Activated T-cell treated with anti-CD3 and anti-CD28 coated beads for 48 hours (primary cell): Measurements from ENCODE around the gene CCDC33.

ENCODE experiments used
- DNase-seq: peaks from one replicate; pipeline ENCODE4 v3.0.0-alpha.2; 2020; ENCODE audit warnings: low read depth

Gene CCDC33

DNA sequence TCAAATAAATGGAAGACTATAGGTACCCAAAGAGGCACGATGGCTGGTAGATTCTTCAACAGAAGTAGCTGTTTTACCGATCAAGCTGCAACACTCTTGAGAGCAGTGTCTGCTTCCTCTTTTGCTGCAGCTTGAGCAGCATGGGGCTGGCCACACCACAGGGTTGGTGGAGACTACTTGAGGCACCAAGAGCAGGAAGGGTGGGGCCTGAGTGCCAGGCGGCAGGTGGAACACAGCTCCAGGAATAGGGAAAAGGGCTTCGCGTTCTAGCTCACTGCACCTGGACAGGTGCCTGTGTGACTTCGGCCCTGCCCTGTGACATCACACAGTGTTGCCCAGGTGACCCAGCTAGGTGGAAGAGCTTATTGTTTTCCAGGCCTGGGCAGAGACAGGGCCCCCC is at the start of gene CCDC33:
Gene CCDC33, plus strand, starts transcription at position 365 of the 400 bp plus-strand sequence. CDS start 394 bp downstream, outside the sequence.
- DNase-seq, result no peak

DNA sequence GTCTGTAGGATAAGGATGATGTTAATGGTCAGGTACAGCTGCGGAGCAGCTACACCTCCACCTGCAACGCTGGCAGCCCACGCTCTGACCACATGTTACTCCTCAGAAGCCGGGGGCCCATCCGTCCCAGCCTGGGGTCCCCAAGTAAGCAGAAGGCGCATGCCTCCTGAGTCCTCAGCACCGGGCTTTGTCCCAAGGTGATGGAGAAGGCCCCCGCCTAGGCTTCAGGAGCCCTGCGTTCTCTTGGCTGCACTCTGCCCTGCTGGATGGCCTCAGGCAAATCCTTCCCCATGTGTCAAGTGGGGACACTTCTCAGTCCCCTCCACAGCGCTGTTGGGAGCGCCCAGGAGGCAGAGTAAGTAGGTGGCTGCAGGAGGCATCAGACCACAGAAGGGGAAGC is 47.9 kb upstream of the CCDC33 start:
- DNase-seq, result no peak

DNA sequence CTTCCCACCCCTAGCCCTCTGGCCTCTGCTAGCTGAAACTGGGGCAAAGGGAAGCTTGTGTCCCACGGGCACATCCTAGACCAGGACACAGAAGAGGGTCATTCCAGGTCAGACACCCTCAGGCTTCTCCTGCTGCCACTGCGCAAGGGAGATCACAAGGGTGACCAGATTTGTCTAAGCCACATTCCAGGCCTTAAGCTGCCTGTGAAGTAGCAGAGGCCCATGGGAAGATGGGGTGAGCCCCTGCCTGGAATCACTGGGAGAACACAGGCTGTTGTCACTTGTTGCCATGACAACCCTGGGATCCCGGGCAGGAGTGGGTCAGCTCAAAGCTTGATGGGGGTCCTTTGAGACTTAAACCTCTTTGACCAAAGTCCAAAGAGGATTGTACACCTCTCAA is 44.3 kb upstream of the CCDC33 start:
- DNase-seq, result no peak

DNA sequence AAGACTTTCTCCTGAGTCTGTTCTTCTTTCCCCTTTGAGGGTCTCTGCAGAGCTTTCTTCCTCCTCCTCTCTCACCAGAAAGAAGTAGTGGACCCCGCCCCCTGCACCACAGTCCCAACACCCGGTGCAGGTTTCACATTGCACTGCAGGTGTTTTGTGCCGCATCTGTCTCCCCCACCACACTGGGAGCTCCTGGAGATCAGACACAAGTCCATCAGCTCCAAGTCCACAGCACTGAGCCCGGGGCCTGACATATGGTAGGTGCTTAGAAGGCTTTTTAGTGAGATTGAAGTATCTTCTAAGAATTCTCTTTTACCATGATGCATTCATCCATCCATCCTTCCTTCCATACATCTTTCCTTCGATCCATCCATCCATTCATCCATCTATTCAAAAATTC is 43.4 kb upstream of the CCDC33 start:
- DNase-seq, result no peak

DNA sequence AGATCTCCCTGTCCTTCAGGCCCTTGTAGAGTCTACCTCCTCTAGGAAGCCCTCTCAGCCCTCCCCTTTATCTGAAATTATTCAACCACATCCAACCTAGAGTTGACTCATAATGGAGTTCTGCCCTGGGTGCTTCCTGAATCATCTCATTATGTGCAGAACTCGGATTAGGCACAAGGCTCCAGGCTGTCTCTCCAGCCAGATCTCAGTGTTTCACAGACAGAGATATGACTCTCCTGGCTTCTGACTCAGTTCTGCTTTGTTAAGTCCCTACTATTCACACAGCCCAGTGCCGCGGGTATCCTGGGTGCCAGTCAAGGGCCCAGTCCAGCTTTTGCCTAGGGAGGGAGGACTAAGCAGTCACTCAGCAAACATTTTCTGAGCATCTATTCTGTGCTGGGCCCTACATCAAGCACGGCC is 42.8 kb upstream of the CCDC33 start:
- DNase-seq, result no peak

DNA sequence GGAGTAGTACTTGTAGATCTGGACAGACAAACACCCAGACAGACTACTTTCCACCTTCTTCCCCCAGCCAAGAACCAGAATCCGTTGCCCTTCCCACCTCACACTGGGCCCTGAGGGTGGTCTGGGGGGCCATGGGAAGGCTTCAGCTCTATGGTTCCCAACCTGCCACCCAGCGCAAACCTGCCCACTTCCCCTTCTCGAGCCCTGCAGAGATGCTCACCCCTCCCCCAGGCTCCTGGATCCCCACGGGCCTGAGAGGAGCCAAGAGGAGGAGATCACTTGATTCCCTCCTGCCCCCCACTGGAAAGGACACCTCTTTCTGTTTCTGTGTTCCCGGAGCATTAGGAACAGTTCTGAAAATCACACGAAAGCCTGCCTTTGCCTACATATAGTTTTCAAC is 42.2 kb upstream of the CCDC33 start:
- no peak for DNase-seq

DNA sequence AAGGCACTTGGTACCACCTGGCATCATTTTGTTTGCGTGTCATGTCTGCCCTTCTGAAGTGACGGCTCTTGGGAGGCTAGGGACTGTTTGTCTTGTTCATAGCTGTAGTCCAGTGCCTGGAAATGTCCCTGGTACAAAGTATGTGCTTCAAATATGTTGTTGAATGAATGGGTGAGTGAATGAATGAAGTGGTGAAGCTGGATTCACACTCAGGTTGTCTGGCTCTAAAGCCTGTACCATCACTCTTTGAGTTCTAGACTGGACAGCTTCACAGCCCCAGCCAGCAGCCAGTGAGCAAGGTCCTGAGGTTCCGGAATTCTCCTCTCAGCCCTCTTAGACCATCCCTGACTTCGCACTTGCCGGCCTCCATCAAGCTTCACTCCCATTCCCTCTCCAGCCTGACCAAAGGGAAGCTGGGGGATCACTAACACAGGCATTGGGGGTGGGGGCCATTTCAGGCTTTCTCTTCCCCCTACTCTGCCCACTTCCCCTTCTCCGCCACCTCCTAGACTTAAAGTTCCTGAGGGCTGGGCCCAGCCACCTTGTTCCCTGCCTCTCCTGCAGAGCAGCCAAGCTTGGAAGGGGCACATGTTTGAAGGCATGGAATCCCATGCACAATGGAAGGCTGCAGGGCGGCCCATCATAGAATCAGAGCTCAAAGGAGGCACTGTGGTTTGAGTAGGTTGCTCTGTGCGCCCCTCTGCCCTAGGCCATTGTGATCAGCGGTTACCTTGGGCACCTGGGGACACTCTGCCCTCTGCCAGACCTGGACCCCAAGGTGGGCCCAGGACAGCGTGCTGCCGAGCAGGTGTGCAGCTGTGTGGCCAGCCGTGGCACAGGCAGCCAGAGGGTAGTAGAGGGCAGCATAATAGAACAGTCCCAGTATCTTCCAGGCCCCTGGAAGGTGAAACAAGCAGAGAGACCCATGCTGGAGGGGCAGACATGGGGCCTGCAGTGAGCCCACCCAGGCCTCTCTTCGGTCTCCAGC is 41.3 kb upstream of the CCDC33 start:
- no peak for DNase-seq

DNA sequence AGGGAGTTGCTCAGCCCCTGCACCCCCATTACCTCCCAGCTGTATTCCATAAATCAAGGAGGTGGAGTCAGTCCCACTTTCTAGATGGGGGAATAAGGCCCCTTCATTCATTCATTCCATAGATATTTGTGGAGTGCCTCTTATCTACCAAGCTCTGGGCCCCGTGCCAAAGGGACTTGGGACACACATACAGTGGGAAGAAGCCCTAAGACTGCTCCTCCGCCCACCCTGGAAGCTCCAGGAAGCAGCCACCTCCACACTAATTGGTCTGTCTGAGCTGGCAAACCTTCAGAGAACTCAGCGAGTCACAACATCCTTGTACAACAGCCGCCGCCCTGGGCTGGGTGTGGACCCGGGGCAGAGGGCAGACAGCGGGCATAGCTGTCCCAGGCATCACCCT is 40.0 kb upstream of the CCDC33 start:
- no peak for DNase-seq

DNA sequence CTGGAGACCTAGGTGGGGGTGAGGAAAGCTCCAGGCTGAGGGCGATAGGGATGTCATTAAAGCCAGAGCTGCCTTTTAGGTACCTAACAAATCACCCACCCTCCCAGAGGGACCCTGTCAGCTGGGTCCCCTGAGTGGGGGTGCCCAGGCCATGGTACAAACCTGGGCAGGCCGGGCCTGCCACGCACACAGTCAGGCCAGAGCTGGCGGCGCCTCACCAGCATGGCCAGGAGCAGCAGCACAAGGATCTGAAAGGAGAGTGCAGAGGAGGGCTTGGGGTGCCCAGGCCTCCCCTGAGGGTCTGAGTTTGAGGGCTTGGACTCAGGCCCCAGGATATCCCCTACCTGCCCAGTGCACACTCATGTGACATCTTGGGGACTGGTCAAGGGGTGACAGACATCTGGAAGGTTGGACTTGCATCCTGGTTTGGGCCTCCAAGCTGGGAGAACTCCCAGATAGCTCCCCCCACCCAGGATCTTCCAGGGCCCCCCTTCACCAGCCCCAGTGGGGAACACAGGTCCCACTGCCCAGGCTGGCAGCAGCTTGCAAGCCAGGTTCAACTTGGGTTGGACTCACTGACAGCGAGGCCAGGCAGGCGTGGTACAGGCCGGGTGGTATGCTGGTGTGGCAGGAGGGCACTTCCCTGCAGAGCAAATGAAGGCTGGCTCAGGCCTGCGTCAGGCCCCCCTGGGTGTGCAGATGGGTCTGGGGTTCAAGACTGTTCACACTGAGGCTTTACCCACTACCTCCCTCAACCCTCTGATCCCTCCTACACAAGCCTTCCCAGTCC is 38.8 kb upstream of the CCDC33 start:
- no peak for DNase-seq

DNA sequence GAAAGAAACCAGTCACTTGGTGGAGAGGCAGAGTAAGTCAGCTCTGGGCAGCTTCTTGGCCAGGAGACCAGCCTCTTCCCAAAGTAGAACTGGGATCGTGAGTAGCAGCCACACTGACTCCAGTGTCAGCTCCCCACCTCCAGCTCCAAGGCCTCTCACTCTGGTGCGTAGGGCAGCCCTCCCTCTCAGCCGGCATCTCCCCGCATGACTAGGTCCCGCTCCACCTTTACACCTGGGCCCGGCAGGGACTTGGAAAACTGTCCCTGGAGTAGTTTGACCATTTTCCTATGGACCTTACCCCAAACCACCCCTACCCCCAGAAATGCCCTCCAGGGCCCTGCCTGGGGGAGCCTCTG is 36.9 kb upstream of the CCDC33 start:
- DNase-seq, result no peak

DNA sequence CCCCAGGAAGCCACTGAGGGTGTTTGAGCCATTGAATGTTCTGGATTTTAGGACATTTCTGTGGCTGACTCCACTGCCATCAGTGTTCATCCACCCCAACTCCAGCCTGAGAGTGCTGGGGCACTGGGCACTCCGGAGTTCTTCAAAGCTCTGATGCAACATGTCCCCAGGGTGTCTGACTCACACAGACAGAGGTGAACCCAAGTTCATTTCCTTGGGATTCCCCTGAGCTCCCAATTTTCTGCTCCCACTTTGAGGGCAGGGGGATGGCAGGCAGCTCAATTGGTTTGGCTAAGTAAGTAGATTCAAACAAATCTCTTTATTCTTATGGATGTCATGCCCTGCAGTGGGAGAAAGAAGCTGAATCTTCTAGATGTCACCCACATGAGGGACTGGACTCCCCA is 35.7 kb upstream of the CCDC33 start:
- DNase-seq, result no peak

DNA sequence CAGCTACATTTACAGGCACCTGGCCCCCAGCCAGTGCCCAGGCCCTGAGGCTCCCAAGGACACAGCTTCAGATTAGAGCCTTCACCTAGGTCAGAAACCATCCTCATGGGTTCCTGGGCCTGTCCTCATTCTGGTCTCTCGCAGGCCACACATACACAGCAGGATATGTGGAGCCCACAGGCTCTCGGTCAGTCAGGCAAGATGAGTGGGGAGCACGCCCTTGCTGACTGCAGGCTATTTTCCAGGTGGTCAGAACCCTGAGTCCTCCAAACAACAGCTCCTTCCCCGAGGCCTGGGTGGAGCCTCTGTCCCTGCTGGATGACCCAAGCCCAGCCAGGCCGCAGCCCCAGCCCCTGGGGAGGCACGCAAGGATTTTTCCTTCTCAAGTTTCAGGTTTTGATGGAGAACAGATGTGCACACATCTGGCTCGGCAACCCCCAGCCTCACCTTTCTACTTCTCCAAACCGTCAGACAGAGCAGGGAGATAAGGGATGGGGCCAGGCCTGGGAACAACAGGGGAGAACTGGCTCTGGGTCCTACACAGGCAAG is 35.2 kb upstream of the CCDC33 start:
- DNase-seq, result no peak

DNA sequence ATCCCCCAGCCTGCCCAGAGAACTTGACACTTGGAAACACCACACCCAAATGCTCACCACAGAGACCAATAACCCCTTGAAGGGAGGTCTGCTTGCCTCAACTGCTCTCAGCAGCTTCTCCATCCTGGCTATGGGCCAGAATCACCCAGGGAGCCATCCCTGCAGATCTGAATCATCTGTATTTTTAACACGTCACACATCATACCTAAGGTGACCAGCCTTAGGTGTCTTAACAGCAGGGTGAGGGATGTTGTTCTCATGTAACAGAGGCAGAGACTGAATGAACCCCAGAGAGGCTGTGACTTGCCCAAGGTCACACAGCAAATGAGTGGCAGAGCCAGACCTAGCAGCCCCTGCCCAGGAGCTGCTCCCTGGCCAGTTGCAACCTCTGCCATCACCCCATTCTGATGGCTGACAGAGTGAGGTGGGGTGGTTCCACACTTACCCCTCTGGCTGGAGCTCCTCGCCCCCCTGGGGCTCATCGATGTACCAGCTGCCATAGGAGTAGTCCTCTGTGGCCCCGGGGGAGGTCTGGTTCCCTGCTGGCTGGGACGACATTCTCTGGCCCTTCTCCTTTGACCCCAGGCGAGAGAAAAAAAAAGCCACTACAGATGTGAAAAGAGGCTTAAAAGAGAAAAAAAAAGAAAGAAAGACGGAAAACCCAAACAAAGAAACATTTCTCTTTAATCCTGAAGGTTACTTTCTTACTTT is 34.3 kb upstream of the CCDC33 start:
- no peak for DNase-seq

DNA sequence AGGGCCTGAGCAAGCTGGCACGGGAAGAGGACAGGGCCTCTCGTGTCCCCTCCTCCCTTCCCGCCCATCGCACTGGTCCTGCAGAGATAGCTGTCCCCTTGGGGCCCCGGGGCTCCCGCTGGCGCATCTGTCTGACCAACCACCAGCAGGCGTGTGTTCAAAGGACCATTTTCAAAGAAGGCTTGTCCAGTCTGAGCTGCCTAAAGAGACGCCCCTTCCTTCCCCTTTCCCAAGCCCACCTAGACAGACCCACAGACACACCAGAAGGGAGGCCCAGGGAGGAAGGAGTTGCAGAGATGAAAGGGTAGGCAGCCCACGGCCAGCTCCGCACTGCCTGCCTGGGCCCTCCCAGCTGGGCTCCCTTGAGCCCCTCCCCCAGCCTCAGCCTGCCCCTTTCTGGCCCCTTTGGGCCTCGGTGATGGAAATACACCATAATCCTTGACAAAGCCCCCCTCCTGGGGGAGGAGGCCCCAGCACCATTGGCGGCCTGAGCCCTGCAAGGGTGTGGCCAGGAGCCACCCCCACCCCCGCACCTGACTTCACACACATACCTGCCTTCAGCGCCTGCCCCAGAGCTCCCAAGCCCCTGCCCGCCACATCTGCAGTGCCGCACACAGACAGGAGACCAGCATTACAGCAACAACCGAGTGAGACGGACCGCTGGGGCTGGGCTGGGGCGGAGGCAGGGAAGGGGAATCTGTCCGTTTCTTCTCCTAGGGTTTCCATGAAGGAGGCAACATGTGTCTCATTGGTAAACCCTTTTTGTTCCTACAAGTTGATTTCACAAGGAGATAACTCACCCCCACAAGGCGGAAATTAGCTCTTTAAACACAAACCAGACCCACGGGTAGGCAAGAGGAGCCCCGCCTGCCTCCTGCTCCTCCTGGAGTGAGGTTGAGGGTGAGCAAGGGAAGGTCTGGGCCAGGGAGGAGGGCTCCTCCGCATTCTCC is 33.4 kb upstream of the CCDC33 start, which contains the start of gene STRA6:
Gene STRA6, minus strand, starts transcription at position 336 of the 950 bp plus-strand sequence. CDS start 520 bp downstream, outside the sequence.
- no peak for DNase-seq

DNA sequence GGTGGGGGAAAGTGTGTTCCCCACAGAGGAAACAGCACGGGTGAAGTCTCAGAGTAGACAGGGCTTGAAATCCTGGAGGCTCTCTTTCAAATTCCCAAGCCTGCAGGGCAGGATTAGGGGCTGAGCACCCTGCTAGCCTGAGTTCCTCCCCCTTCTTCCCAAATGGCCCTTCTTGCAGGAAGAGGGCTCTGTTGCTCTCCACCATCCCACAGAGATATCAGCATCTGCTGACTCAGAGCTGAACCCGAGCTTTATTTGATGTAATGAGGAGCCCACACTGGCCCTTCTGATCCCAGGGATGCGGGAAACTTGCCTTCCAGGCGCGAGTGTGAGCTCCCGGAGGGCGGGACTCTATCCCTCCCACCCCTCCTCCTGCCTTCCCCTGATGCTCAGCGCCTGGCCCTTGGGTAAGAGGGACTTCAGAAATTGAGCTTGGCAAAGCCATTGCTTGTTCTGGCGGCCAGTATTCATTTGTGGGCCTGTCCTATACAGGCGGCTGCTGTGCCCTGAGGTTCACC is 32.2 kb upstream of the CCDC33 start:
- DNase-seq, result no peak

DNA sequence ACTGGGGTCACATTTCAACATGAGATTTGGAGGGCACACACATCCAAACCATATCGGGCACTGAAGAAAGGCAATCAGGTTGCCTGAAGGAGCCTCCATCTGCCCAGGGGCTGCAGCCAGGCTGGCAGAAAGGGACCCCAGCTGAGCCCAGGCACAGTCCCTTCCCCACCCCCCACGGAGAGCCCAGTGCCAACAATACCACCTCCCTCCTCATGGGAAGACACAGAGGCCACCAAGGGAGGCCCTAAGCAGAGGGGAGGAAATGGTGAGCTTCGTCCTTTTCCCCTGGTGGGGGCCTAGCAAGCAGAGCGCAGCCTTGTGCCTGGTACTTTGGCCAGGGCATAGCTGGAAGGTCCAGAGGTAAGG is 30.6 kb upstream of the CCDC33 start:
- no peak for DNase-seq

DNA sequence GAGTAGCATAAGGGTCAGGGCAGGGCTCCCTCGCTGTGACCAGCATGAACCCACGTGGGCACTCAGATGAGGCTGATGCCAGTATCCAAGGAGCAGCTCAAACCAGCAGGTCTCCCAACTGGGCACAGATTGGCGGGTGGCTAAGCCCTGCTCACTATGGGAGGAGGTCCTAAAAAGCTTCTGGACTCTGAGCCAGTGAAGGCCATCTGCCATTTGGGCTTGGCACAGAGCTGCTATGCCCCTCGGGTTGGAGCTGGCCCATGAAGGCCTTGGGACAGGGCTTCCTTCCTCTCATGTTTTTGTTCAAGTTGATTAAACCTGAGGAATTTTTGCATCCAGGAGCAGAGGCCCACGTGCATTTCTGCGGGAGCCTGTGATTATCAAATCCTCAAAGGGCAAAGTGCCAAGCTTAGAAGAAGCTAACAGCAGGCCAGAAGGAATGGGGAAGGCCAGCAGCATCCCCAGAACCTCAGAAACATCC is 29.3 kb upstream of the CCDC33 start:
- DNase-seq, result no peak

DNA sequence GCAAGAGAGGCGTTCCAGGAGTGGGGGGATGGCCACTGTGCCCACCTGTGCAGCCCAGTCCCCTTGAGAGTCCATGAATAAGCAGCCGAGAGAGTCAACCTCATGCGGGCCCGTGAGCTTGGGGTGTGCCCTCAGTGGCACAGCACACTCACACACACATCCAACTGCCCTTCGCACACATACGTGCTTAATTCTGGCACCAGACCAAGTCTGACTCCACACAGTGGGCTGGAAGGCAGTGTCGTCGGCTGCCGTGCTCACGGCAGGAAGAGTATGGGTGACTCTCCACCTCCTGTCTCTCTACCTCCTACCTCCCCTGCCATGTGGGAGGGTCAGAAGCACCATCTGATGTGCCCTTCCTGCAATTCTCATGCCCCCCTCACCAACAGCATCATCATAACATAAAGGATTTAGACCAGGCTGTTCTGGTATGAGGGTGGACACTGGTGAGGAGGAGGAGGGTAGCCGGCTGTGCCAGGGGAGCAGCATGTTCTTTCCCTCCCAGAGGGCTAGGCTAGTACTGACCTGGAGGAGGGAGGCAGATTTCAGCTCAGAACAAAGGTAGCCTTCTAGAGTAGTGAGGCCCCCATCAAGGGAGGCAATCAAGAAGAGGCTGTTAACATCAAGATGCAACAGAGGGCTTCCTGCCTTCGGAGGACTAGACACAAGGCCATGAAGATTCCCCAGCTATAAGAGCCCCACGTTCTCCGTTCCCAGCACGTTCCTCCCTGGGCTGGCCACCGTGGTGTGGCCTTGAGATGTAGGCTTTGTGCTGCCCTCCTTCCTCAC is 28.3 kb upstream of the CCDC33 start:
- DNase-seq, result no peak

DNA sequence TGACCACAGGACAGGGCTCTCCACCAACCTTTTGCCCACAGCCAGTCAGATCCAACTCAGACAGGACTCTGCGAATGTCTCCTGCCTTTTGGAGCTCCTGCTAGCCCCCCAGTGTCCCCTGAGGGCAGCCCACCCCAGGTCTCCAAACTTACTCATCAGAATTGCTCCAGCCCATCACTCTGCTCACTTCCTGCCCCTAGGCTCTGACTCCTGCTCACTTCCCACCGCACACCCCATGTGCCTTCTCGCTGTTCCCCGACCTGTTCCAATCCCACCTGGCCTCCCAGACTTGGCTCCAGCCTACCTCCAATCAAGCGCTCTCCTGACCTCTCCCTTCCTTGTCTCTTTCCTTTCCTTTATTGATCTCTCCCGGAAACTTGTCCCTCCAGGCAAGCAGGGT is 27.6 kb upstream of the CCDC33 start:
- no peak for DNase-seq
